ENCODE results near the gene KPRP. TPM values are rescaled to one million over a fixed set of nuclear protein-coding genes. Genes with fewer than 3 reads are reported as not detected.
A peak's percentile ranks its signal among the peaks of the same experiment; 100 is the strongest.

The KPRP gene, protein sequence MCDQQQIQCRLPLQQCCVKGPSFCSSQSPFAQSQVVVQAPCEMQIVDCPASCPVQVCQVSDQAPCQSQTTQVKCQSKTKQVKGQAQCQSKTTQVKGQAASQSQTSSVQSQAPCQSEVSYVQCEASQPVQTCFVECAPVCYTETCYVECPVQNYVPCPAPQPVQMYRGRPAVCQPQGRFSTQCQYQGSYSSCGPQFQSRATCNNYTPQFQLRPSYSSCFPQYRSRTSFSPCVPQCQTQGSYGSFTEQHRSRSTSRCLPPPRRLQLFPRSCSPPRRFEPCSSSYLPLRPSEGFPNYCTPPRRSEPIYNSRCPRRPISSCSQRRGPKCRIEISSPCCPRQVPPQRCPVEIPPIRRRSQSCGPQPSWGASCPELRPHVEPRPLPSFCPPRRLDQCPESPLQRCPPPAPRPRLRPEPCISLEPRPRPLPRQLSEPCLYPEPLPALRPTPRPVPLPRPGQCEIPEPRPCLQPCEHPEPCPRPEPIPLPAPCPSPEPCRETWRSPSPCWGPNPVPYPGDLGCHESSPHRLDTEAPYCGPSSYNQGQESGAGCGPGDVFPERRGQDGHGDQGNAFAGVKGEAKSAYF
- total RNA-seq = not detected in 2 replicates

DNA sequence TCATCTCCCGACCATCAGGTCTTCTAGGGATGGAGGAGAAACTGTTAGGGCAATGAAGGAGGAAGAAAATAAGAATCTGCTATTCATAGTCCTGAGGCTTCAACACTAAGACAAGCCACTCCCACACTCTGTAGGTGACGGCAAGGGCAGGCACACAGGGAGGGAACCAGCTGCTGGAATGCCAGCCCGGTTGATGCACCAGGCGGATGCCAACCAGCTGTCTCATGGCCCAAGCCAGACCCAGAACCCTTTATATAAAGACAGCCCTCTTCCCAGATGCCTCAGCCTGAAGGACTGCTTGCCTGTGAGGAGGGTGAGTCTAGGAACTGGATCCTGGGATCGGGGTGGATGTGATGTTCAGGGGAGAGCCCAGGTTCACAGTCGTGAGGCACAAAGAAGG is at the start of gene KPRP:
Gene KPRP (plus strand): TSS at position 279 of the 400 bp plus-strand sequence. CDS start 1,564 bp downstream, outside the sequence.
- DNase-seq (ENCODE audit: low read depth) = no peak
- H3K36me3 ChIP-seq (ENCODE audit: control insufficient read depth, insufficient read depth, low read length) = no peaks in the 10 kb centered on the region
- TF ChIP-seq, protein P1, sequence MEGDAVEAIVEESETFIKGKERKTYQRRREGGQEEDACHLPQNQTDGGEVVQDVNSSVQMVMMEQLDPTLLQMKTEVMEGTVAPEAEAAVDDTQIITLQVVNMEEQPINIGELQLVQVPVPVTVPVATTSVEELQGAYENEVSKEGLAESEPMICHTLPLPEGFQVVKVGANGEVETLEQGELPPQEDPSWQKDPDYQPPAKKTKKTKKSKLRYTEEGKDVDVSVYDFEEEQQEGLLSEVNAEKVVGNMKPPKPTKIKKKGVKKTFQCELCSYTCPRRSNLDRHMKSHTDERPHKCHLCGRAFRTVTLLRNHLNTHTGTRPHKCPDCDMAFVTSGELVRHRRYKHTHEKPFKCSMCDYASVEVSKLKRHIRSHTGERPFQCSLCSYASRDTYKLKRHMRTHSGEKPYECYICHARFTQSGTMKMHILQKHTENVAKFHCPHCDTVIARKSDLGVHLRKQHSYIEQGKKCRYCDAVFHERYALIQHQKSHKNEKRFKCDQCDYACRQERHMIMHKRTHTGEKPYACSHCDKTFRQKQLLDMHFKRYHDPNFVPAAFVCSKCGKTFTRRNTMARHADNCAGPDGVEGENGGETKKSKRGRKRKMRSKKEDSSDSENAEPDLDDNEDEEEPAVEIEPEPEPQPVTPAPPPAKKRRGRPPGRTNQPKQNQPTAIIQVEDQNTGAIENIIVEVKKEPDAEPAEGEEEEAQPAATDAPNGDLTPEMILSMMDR (IDR thresholded peaks at IDR 0.05; ENCODE audit: insufficient read depth, low read length, poor library complexity, severe bottlenecking) = no peak
- no peak within 1 kb of the TSS for H3K4me3 ChIP-seq (ENCODE audit: low read depth, low read length)
- H3K27me3 ChIP-seq (ENCODE audit: control insufficient read depth, insufficient read depth, low read length) = no peaks in the 10 kb centered on the region

DNA sequence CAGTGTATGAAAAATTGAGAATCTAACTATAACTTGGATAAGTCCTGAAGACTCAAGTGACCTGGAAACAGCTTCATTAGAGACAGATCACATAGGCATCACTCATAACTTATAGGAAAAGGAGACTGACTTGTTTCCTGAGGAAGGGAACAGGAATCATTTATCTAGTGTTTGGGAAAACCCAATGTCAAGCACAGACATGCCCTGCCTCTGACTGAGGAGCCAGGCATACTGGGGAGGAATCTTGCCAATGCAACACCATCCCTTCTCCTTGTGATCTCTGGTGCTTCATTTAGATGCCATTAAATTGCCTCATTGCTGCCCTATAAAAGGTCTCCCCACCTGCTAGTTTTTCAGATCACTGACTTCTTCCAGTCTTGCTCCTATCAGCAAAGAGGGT is 39.6 kb upstream of the KPRP start:
- H3K27me3 ChIP-seq (ENCODE audit: control insufficient read depth, insufficient read depth, low read length) = no peaks in the 10 kb centered on the region
- TF ChIP-seq, protein P1 (IDR thresholded peaks at IDR 0.05; ENCODE audit: insufficient read depth, low read length, poor library complexity, severe bottlenecking) = no peak
- no peak overlapping the region for H3K4me3 ChIP-seq (ENCODE audit: low read depth, low read length)
- no peaks in the 10 kb centered on the region for H3K36me3 ChIP-seq (ENCODE audit: control insufficient read depth, insufficient read depth, low read length)
- DNase-seq (ENCODE audit: low read depth) = no peak

DNA sequence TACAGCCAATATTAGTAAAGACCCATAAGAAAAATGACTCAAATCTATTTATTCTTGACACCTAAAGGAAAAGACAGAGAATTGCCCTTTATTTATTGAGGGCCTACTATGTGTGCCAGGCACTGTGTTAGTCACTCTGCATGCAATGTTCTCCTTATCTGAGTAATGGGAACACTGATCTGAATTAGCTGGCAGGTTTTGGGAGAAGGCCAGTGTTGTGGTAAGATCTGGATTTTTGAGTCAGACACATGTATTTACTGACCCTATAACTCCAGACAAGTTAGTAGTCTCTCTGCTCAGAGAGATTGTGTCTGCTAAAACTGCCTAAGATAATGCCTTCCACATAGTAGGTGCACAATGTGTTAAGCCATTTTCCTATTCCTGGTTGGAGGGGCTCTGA is 32.6 kb upstream of the KPRP start:
- TF ChIP-seq, protein P1 (IDR thresholded peaks at IDR 0.05; ENCODE audit: insufficient read depth, low read length, poor library complexity, severe bottlenecking) = no peak
- no peaks in the 10 kb centered on the region for H3K27me3 ChIP-seq (ENCODE audit: control insufficient read depth, insufficient read depth, low read length)
- H3K4me3 ChIP-seq (ENCODE audit: low read depth, low read length) = no peak overlapping the region
- DNase-seq (ENCODE audit: low read depth) = no peak
- H3K36me3 ChIP-seq (ENCODE audit: control insufficient read depth, insufficient read depth, low read length) = no peaks in the 10 kb centered on the region

DNA sequence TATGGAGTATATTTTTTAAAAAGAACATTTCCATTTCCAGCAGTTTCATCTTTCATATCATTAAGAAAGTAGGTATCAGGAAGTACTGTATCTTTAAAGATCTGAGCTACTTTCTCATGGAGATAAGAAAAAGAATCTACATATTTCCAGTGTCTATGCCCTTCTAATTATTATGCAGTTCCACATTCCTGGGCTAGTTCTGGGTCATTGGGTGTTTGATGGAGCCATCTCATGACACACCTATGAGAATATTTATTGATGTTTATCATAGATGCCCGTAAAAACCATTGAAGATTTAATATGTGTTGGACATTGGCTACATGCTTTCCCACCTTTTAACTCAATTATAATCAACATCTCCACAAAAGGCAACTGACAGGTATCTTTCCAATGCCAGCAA is 28.8 kb upstream of the KPRP start:
- no peak for DNase-seq (ENCODE audit: low read depth)
- Histone ChIP-seq H3K27me3 (ENCODE audit: control insufficient read depth, insufficient read depth, low read length) (no peaks in the 10 kb centered on the region), H3K4me3 (ENCODE audit: low read depth, low read length) (no peak overlapping the region), H3K36me3 (ENCODE audit: control insufficient read depth, insufficient read depth, low read length) (no peaks in the 10 kb centered on the region)
- TF ChIP-seq, protein P1 (IDR thresholded peaks at IDR 0.05; ENCODE audit: insufficient read depth, low read length, poor library complexity, severe bottlenecking) = no peak

DNA sequence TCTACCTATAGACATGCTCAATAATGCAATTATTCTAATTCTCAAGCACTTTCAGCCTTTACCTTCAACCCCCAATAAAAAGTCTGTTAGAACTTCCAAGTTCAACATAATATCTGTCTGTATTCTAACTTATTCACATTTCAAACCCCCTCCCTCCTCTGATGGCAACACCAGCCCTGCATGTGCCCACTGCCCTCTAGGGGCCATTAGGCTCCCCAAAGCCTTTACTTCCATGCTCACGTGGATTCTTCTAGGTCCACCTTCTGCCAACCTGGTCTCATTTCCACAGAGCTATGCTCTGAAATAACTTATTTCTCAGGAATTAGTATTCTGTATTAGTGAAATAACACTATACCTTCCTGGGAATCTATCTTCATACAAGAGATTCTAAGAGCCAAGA is 22.2 kb upstream of the KPRP start:
- H3K27me3 ChIP-seq (ENCODE audit: control insufficient read depth, insufficient read depth, low read length) = no peaks in the 10 kb centered on the region
- TF ChIP-seq, protein P1 (IDR thresholded peaks at IDR 0.05; ENCODE audit: insufficient read depth, low read length, poor library complexity, severe bottlenecking) = peak; percentile 20
- no peaks in the 10 kb centered on the region for H3K36me3 ChIP-seq (ENCODE audit: control insufficient read depth, insufficient read depth, low read length)
- DNase-seq (ENCODE audit: low read depth) = no peak
- no peak overlapping the region for H3K4me3 ChIP-seq (ENCODE audit: low read depth, low read length)
